ENCODE data around the gene IGFBP1. TPM values are rescaled to one million over a fixed set of nuclear protein-coding genes. Genes with fewer than 3 reads are reported as not detected.

Gene IGFBP1
- total and polyA plus RNA-seq, 4 donors = 0.40 to 0.98 (median 0.85) TPM

DNA sequence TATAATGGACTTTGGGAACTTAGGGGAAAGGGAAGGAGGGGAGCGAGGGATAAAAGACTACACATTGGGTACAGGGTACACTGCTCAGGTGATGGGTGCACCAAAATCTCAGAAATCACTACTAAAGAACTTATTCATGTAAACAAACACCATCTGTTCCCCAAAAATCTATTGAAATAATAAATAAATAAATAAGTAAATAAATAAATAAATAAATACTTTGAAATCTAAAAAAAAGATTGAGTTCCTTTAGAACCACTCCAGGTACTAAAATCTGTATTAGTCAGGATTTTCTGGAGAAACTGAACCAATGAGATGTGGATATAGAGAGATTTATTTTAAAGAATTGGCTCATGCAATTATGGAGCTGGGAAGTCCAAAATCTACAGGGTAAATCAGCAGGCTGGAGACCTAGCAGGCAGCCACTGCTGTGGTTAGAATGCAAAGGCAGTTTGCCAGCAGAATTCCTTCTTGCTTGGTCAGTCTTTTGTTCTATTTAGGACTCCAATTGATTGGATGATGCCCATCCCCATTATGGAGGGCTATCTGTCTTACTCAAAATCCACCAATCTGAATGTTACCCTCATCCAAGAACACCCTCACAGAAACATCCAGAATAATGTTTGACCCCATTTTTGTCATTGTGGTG is 8.9 kb downstream of the IGFBP1 start:
- H3K9me3 ChIP-seq (ENCODE audit: control insufficient read depth, insufficient read depth, low read length) = no peaks in the 10 kb centered on the region
- H3K4me1 ChIP-seq (ENCODE audit: control insufficient read depth, insufficient read depth, low read length) = no peaks in the 10 kb centered on the region
- no CpG with 5 or more reads among the region's 1 CpG for WGBS (ENCODE audit: insufficient coverage)
- H3K36me3 ChIP-seq (ENCODE audit: control insufficient read depth, insufficient read depth, low read length) = no peaks in the 10 kb centered on the region
- no peak overlapping the region for H3K4me3 ChIP-seq (ENCODE audit: low read depth, low read length)
- no peaks in the 10 kb centered on the region for H3K27me3 ChIP-seq (ENCODE audit: control insufficient read depth, insufficient read depth, low read length)
- DNase-seq (ENCODE audit: low read depth in 4 of 6, low spot score in 6 of 6) = no peak
- H3K27ac ChIP-seq (ENCODE audit: low read depth, low read length) = no peak overlapping the region

DNA sequence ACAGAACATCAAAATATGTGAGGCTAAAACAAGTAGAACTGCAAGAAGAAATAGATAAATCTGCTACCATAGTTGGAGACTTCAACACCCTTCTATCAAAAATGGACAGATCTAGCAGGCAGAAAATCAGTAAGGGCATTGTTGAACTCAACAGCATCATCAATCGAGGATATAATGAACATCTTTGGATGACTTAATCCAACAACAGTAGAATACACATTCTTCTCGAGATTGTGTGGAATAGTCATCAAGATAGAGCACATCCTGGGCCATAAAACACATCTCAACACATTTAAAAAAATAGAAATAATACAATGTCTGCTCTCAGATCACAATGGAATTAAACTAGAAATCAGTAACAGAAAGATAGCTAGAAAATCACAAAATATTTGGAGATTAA is 9.9 kb downstream of the IGFBP1 start:
- Histone ChIP-seq H3K9me3 (ENCODE audit: control insufficient read depth, insufficient read depth, low read length) (no peaks in the 10 kb centered on the region), H3K27ac (ENCODE audit: low read depth, low read length) (no peak overlapping the region), H3K27me3 (ENCODE audit: control insufficient read depth, insufficient read depth, low read length) (no peaks in the 10 kb centered on the region), H3K4me1 (ENCODE audit: control insufficient read depth, insufficient read depth, low read length) (no peaks in the 10 kb centered on the region), H3K4me3 (ENCODE audit: low read depth, low read length) (no peak overlapping the region), H3K36me3 (ENCODE audit: control insufficient read depth, insufficient read depth, low read length) (no peaks in the 10 kb centered on the region)
- WGBS (ENCODE audit: insufficient coverage) = 100% methylated on average over 1 of the region's 2 CpGs
- no peak for DNase-seq (ENCODE audit: low read depth in 4 of 6, low spot score in 6 of 6)

DNA sequence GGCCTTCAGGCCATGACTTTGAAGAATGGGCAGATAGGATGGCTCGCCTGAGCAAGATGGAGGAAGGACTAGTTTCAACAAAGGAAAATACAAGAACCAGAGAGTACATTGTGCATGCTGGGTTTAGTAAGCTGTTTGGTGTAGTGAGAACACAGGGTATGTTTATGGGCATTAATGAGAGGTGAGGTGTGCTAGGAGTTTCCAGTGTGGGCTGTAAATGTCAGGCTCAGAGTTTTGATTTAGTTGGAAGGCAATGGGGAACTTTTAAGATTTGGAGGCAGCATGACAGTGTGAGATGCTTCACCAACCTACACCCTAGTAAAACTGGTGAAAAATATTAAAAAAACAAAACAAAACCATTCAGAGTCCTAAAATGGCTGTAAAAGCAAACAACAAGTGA is 13.3 kb downstream of the IGFBP1 start:
- Histone ChIP-seq H3K4me1 (ENCODE audit: control insufficient read depth, insufficient read depth, low read length) (no peaks in the 10 kb centered on the region), H3K36me3 (ENCODE audit: control insufficient read depth, insufficient read depth, low read length) (no peaks in the 10 kb centered on the region), H3K27ac (ENCODE audit: low read depth, low read length) (no peak overlapping the region), H3K9me3 (ENCODE audit: control insufficient read depth, insufficient read depth, low read length) (no peaks in the 10 kb centered on the region), H3K4me3 (ENCODE audit: low read depth, low read length) (no peak overlapping the region), H3K27me3 (ENCODE audit: control insufficient read depth, insufficient read depth, low read length) (no peaks in the 10 kb centered on the region)
- no peak for DNase-seq (ENCODE audit: low read depth in 4 of 6, low spot score in 6 of 6)
- WGBS (ENCODE audit: insufficient coverage) = 75% methylated on average over 1 of the region's 1 CpG

DNA sequence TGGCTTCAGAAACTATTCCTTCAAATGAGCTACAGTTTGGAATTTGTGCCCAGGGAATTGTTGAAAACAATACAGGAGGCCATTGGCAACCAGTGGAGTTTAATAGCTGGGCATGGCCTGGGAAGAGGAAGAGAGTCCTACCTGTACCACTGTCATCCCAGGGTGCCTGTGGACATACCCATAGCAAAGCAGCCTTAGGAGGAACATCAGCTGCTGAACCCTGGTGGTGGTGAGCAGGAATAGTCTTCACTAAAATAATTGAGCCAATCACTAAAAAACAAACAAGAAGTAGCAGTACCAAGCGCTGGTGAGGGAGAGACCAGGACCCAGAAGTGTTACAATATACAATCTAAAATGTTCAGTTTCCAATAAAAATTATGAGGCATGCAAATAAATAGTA is 14.5 kb downstream of the IGFBP1 start:
- no CpG with 5 or more reads among the region's 1 CpG for WGBS (ENCODE audit: insufficient coverage)

DNA sequence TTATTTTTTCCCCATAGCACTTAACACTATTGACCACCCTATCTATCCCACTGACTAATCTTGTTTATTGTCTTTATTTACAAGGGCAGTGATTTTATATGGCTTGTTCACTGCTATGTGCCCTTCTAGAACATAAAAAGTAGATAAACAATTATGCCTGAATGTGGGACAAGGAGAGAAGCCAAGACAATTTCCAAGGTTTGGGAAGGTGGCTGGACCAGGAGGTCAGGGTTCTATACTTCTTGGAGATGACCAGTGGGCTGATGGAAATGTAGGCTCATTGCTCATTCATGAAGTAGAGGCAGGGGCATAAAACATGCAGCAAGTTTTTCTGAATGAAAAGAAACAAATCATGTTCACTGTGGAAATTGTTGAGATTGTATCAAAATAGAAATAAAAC is 21.3 kb downstream of the IGFBP1 start:
- Histone ChIP-seq H3K4me3 (ENCODE audit: low read depth, low read length) (no peak overlapping the region), H3K9me3 (ENCODE audit: control insufficient read depth, insufficient read depth, low read length) (no peaks in the 10 kb centered on the region), H3K4me1 (ENCODE audit: control insufficient read depth, insufficient read depth, low read length) (no peaks in the 10 kb centered on the region), H3K27me3 (ENCODE audit: control insufficient read depth, insufficient read depth, low read length) (no peaks in the 10 kb centered on the region), H3K36me3 (ENCODE audit: control insufficient read depth, insufficient read depth, low read length) (peaks cover 2% of the 10 kb centered on the region), H3K27ac (ENCODE audit: low read depth, low read length) (no peak overlapping the region)
- no peak for DNase-seq (ENCODE audit: low read depth in 4 of 6, low spot score in 6 of 6)

More for the DNA sequence above, 14.5 kb downstream of the IGFBP1 start:
- DNase-seq (ENCODE audit: low read depth in 4 of 6, low spot score in 6 of 6) = no peak
- H3K27me3 ChIP-seq (ENCODE audit: control insufficient read depth, insufficient read depth, low read length) = no peaks in the 10 kb centered on the region
- no peak overlapping the region for H3K4me3 ChIP-seq (ENCODE audit: low read depth, low read length)
- H3K36me3 ChIP-seq (ENCODE audit: control insufficient read depth, insufficient read depth, low read length) = no peaks in the 10 kb centered on the region
- no peaks in the 10 kb centered on the region for H3K4me1 ChIP-seq (ENCODE audit: control insufficient read depth, insufficient read depth, low read length)
- H3K9me3 ChIP-seq (ENCODE audit: control insufficient read depth, insufficient read depth, low read length) = no peaks in the 10 kb centered on the region
- H3K27ac ChIP-seq (ENCODE audit: low read depth, low read length) = no peak overlapping the region

DNA sequence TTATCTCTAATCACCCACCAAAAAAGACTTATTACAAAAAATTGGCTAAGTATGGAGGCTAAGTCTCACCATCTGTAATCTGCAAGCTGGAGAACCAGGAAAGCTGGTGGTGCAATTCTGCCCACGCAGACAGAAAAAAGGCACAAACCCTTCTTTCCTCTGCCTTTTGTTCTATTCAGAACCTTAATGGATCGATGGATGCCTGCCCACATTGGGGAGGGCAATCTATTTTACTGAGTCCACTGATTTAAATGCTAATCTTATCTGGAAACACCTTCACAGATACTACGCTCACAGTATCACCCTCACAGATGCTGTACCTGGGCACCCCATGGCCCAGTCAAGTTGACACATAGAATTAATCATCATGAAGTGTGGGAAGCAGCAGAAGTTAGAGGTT is 22.6 kb downstream of the IGFBP1 start:
- no peak for DNase-seq (ENCODE audit: low read depth in 4 of 6, low spot score in 6 of 6)
- H3K36me3 ChIP-seq (ENCODE audit: control insufficient read depth, insufficient read depth, low read length) = peaks cover 8% of the 10 kb centered on the region
- H3K9me3 ChIP-seq (ENCODE audit: control insufficient read depth, insufficient read depth, low read length) = no peaks in the 10 kb centered on the region
- H3K4me3 ChIP-seq (ENCODE audit: low read depth, low read length) = no peak overlapping the region
- H3K4me1 ChIP-seq (ENCODE audit: control insufficient read depth, insufficient read depth, low read length) = no peaks in the 10 kb centered on the region
- H3K27ac ChIP-seq (ENCODE audit: low read depth, low read length) = no peak overlapping the region
- no peaks in the 10 kb centered on the region for H3K27me3 ChIP-seq (ENCODE audit: control insufficient read depth, insufficient read depth, low read length)
- 76% methylated on average over 2 of the region's 3 CpGs for WGBS (ENCODE audit: insufficient coverage)

DNA sequence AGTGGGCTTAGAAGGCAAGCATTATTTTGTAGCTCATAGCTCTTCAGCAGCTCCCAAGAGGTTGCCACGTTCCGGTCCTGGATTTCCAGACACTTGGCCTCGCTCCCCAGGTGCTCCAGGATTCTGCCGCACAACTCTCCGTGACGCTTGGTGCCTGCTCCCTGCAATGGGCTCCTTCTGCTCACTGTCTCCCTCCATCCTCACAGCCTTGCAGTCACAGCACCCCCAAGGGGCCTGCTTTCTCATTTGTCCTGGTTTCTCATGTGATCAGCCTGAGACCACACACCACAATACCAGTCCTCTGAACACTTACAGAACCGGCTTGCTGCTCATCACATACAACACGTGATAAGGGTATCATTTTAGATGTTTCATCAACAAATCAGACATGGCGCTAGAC is 23.0 kb downstream of the IGFBP1 start:
- no peaks in the 10 kb centered on the region for H3K4me1 ChIP-seq (ENCODE audit: control insufficient read depth, insufficient read depth, low read length)
- H3K9me3 ChIP-seq (ENCODE audit: control insufficient read depth, insufficient read depth, low read length) = no peaks in the 10 kb centered on the region
- no peak overlapping the region for H3K27ac ChIP-seq (ENCODE audit: low read depth, low read length)
- DNase-seq (ENCODE audit: low read depth in 4 of 6, low spot score in 6 of 6) = no peak
- H3K4me3 ChIP-seq (ENCODE audit: low read depth, low read length) = no peak overlapping the region
- H3K36me3 ChIP-seq (ENCODE audit: control insufficient read depth, insufficient read depth, low read length) = peaks cover 11% of the 10 kb centered on the region
- 84% methylated on average over 9 of the region's 9 CpGs for WGBS (ENCODE audit: insufficient coverage)
- H3K27me3 ChIP-seq (ENCODE audit: control insufficient read depth, insufficient read depth, low read length) = peaks cover 2% of the 10 kb centered on the region

DNA sequence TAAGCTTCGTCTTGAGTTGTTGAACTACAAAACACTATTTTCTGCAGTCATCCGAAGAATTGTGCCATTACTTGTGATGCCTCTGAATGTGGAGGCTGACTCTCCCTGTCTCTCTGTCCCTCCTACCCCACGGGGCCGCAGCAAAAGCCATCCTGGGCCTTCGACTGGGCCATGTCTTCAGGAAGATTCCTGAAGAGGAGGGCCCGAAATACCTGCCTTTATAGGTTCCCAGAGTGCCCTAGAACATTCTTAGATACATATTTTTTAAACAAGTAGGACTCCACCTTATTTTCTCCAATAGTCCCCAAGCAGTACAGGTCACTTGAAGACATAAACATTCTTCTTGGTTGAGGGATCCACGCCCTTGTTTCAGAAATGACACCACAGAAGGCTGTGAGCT is 24.7 kb downstream of the IGFBP1 start:
- 99% methylated on average over 7 of the region's 7 CpGs for whole genome bisulfite sequencing (ENCODE audit: insufficient coverage)
- Histone ChIP-seq H3K9me3 (ENCODE audit: control insufficient read depth, insufficient read depth, low read length) (no peaks in the 10 kb centered on the region), H3K27me3 (ENCODE audit: control insufficient read depth, insufficient read depth, low read length) (peaks cover 9% of the 10 kb centered on the region), H3K4me1 (ENCODE audit: control insufficient read depth, insufficient read depth, low read length) (peaks cover 4% of the 10 kb centered on the region), H3K27ac (ENCODE audit: low read depth, low read length) (no peak overlapping the region), H3K4me3 (ENCODE audit: low read depth, low read length) (no peak overlapping the region), H3K36me3 (ENCODE audit: control insufficient read depth, insufficient read depth, low read length) (peaks cover 11% of the 10 kb centered on the region)
- no peak for DNase-seq (ENCODE audit: low read depth in 4 of 6, low spot score in 6 of 6)

DNA sequence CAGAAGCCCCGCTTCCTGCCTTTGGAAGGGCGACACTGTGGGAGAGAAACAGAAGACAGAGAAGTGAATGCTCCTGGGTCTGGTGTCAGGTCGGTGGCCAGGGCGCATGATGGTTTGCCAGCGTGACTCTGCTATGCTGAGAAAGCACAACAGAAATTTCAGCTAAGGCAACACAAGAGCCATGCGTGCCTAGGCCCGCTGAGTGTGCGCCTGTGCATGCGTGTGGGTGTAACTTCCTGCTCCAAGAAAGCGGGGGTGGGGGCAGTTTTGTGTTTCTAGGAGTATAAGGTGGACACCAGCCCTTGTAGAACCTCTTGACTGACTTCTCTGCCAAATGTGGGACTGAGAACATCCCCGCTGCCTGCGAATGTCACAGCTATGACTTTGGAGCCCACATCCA is 26.6 kb downstream of the IGFBP1 start:
- H3K27ac ChIP-seq (ENCODE audit: low read depth, low read length) = no peak overlapping the region
- WGBS (ENCODE audit: insufficient coverage) = 94% methylated on average over 9 of the region's 12 CpGs
- no peak for DNase-seq (ENCODE audit: low read depth in 4 of 6, low spot score in 6 of 6)
- H3K9me3 ChIP-seq (ENCODE audit: control insufficient read depth, insufficient read depth, low read length) = no peaks in the 10 kb centered on the region
- H3K27me3 ChIP-seq (ENCODE audit: control insufficient read depth, insufficient read depth, low read length) = peaks cover 25% of the 10 kb centered on the region
- peaks cover 11% of the 10 kb centered on the region for H3K36me3 ChIP-seq (ENCODE audit: control insufficient read depth, insufficient read depth, low read length)
- peaks cover 9% of the 10 kb centered on the region for H3K4me1 ChIP-seq (ENCODE audit: control insufficient read depth, insufficient read depth, low read length)
- no peak overlapping the region for H3K4me3 ChIP-seq (ENCODE audit: low read depth, low read length)

DNA sequence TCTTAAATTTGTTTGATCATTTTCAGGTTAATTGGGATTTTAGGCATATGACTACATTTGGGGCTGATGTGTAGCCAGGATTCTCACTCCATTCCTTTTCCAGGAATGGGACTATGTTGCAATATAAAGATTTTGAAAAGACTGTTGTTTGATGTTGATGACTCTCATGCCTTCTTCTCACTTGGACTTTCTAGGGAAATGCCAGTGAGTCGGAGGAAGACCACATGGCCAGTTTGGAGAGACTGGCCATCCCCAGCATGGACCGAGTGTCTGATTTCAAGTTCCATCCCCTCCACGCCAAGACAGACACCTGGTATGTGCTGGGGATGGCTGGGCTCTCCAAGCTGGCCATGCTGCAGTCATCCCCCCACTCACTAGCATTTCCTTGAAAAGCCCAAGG is 27.3 kb downstream of the IGFBP1 start:
- peaks cover 31% of the 10 kb centered on the region for H3K27me3 ChIP-seq (ENCODE audit: control insufficient read depth, insufficient read depth, low read length)
- no peaks in the 10 kb centered on the region for H3K9me3 ChIP-seq (ENCODE audit: control insufficient read depth, insufficient read depth, low read length)
- 100% methylated on average over 1 of the region's 3 CpGs for WGBS (ENCODE audit: insufficient coverage)
- peaks cover 16% of the 10 kb centered on the region for H3K4me1 ChIP-seq (ENCODE audit: control insufficient read depth, insufficient read depth, low read length)
- peaks cover 11% of the 10 kb centered on the region for H3K36me3 ChIP-seq (ENCODE audit: control insufficient read depth, insufficient read depth, low read length)
- no peak overlapping the region for H3K27ac ChIP-seq (ENCODE audit: low read depth, low read length)
- DNase-seq (ENCODE audit: low read depth in 4 of 6, low spot score in 6 of 6) = no peak
- no peak overlapping the region for H3K4me3 ChIP-seq (ENCODE audit: low read depth, low read length)
